Activated CD8-positive, alpha-beta memory T cell treated with anti-CD3 and anti-CD28 coated beads for 48 hours (primary cell): ENCODE measurements around the gene SYAP1.
A peak's percentile ranks its signal among the peaks of the same experiment; 100 is the strongest.
"Not testable (repeated sequence)": the region's sequence is repeated elsewhere in the genome, so short reads cannot be mapped to it uniquely, and the experiment has no call there.

Source experiments
- DNase-seq, 3 experiments: peaks; one replicate each; pipeline ENCODE4 v3.0.0-alpha.2; 2020; ENCODE audit warnings: low read depth in 2 of 3, low spot score in 2 of 3

The SYAP1 gene, protein sequence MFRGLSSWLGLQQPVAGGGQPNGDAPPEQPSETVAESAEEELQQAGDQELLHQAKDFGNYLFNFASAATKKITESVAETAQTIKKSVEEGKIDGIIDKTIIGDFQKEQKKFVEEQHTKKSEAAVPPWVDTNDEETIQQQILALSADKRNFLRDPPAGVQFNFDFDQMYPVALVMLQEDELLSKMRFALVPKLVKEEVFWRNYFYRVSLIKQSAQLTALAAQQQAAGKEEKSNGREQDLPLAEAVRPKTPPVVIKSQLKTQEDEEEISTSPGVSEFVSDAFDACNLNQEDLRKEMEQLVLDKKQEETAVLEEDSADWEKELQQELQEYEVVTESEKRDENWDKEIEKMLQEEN

DNA sequence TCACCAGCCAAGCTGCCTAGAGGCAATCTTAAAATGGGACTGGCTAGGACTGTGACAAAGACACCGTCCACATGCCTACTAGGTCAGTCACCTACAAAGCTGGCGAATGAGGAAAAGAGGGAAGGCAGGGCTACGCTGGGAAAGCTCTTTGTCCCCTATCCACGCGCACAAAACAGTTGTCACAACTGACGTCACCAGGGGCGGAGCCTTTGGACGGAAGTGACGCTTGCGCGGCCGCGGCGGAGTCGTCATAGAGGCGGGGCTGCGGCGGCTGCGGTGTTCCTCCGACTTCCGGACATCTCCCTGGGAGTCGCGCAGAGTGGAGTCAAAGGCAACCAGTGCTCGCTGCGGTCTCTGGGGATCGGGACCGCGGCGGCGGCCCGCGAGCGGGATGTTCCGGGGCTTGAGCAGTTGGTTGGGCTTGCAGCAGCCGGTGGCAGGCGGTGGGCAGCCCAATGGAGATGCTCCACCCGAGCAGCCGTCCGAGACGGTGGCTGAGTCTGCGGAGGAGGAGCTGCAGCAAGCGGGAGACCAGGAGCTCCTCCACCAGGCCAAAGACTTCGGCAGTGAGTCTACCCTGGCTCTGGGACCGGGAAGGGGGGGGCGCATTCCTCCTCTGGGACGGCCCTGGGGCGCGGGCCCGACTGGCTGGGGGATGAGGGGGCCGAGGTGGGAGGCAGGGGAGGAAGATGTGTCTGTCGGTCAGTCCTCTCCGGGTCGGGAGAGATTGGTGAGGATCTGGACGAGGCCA, at the start of gene SYAP1:
SYAP1 (plus strand) TSS at position 279 of the 751 bp plus-strand sequence; CDS start at position 392, 113 bp downstream.
- DNase-seq, result peak; percentile 85 to 96 (median 94)

DNA sequence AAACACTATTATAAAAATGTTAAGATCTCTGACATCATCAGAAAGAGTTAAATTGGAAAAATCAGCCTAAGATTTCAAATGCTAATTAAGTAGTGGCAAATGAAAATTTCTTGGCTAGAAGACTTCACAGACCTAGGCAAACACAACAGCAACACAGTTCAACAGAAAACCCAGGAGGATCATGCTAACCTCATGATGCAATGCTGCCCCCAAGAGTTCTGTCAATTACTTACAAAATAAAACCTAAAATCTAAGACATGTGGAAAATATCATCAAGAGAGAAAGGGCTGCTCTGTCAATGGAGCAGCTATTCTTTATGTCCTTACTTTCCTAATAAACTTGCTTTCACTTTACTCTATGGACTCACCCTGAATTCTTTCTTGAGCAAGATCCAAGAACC, 48.4 kb upstream of the SYAP1 start:
- no peak for DNase-seq

DNA sequence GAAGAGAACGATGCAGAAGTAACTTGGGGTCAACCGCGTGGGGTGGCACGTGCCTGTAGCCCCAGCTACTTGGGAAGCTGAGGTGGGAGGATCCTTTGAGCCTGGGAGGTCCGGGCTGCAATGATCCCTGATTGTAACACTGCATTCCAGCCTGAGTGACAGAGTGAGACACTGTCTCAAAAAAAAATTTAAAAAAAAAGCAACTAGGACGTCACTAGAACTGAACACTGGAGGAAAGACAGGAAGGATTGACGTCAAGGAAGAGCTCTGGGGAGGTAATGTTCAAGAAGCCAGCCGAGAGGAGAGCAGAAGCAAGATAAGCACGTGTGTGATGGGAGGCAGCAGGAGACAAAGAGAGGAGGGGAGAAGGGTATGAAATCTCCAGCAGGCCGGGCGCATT, 40.7 kb upstream of the SYAP1 start:
- no peak for DNase-seq

DNA sequence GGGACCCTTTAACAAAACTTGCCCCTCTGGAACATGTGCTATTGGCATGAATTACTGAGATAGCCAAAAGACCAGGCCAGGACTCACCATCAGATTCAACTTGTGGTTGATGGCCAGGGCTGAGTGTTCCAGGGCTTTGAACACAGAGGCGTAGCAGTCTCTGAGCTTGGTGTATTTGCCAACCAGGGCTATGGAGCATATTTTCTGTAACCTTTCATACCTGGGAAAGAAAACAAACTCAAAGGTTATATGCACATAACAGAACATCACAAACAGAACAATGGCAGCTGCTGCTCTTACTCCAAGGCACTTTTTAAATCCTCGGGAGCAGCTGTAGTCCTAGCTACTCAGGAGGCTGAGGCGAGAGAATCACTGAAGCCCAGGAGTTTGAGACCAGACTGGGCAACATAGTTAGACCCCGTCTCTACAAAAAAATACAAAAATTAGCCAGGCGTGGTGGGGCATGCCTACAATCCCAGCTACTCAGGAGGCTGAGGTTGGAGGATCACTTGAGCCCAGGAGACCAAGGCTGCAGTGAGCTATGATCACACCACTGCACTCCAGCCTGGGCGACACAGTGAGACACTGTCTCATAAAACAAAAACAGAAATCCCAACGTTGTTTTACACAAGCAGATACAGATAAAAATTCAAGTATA, 36.3 kb upstream of the SYAP1 start:
- DNase-seq, result no peak

- DNase-seq, result no peak
These were observed 31.9 kb upstream of the SYAP1 start for GRCh38 chrX:16687514-16687913.

- DNase-seq, result peak in 1 of 3 experiments; percentile 57
These were observed 24.2 kb upstream of the SYAP1 start for GRCh38 chrX:16695079-16695676.

- no peak for DNase-seq
These were observed 22.5 kb upstream of the SYAP1 start for GRCh38 chrX:16696956-16697355.

DNA sequence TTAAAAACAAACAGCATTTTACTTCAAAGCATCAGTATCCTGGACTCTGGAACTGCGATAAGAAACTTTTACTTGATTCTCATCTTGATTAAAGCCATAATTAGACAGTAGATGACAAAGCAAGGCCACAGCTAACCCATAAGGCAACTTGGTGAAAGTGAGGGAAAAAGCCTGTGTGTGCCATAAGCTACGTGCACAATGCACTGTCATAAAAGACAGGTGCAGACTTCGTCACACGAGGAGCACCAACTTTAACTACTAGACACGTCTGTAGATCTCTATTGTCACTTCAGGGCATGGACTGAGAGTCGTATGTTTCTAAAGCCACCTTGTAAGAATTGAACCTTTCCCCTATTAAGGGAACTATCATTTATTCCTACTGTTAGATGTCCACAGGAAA, 20.0 kb upstream of the SYAP1 start:
- DNase-seq, result no peak

DNA sequence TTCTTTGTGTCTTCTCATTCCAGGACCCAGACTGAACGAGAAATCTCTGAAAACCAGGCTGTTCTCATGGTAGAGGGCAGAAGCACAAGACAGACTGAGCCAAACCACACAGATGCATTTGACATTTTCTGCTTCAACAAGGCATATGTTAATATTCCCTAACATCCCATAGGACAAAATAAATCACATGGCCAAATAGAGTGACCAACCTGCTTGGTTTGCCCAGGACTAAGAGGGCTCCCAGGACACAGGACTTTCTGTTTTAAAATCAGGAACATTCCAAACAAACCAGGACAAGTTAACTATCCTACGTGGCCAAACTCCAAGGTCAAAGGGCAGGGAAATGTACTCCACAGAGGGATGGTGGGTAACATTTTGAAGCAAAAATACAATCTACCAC, 18.7 kb upstream of the SYAP1 start:
- DNase-seq, result no peak

GRCh38 chrX:16702700-16703599, 16.5 kb upstream of the SYAP1 start:
- no peak for DNase-seq

DNA sequence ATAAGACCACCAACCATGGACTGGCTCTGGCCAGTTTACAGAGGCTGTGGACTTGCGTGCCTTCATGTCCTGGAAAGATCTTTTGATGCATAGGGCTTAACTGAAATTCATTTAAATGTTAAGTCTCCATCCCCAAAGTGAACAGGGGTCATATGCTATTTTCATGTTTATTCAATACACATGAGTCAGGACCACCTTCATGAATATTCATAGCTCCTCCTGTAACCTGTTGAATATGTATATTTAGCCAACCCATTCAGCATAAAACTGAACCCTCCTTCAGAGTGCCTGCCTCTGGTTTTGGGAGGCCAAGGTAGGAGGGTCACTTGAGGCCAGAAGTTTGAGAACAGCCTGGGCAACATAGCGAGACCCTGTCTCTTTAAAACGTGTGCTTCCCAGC, 14.0 kb upstream of the SYAP1 start:
- DNase-seq, result no peak

DNA sequence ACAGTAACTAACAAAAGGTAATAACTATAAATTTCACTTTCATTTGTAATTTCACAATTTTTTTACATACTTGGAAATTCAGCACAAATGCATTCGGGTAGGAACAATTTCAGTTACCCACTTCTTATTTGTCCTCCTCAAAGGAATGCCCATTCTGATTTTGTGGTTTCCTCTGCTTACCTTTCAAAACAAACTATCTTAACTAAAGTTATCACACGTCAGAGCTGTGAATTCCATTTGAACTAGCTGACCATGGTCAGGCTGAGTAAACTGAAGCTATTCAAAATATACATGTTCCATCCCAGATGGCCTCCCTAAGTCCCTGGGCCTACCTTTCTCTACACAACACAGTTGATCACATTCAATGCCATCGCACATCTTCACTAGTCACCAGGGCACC, 11.4 kb upstream of the SYAP1 start:
- no peak for DNase-seq

DNA sequence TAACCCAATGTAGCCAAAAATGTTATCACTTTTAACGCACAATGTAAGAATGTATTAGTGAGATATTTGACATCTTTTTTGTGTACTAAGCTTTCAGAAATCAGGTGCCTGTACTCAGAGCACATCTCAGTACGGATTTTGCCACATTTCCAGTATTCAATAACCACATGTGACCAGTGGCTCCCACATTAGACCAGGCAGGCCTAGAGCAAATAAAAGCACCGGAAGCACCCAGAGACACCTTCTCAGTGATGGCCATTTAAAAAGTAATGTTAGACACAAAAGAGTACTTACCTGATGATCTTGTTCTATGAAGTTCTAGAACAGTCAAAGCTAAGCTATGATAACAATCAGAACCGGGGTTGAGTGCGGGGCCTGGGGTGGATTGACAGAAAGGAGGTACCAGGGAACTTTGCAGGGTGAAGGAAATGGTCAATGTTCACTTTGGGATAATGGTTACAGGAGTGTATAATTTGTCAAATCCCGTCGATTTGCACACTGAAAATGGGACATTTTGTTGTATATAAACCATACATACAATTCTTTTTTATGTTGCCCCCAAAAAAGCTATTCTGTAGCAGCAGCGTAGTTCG, 8.1 kb upstream of the SYAP1 start:
- DNase-seq, result no peak

DNA sequence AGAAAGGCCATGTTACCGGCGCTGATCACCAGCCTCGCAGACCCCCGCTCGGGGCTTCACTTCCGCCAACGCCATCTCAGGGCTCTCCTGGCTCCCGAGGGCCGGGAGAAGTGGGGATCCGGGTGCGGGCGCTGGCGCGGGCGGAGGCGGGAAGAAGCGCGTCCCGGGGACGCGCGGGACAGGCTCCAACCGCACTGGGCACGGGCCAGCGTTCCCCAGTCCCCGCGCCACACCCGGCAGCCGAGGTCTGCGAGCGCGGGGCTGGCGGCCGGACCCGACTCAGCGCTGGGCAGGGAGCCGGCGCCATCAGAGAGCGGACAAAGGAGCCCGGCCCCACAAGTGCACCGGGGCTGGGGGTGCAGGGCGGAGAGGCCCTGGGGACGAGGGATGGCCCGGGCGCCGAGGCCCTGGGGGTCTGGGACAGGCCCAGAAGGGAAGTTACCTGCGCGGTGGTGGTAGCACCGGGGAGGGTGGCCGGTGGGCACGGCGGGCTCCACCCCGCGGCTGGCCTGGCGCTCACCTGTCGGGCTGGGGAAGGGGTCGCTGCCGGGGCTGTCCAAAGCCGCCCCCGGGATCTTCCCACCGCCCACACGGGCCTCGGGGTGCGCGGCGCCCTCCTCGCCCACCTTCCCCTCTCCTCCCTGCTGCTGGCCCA, 7.4 kb upstream of the SYAP1 start:
- no peak for DNase-seq

GRCh38 chrX:16712548-16713155, 6.8 kb upstream of the SYAP1 start, which contains the start of gene CTPS2:
Gene CTPS2, minus strand, starts transcription at chrX:16712669. Its CDS starts 9,767 bp downstream, at chrX:16702902.
- DNase-seq, result peak in 1 of 3 experiments; percentile 17

- no peak for DNase-seq
These were observed 4.9 kb upstream of the SYAP1 start for GRCh38 chrX:16714504-16714903.

DNA sequence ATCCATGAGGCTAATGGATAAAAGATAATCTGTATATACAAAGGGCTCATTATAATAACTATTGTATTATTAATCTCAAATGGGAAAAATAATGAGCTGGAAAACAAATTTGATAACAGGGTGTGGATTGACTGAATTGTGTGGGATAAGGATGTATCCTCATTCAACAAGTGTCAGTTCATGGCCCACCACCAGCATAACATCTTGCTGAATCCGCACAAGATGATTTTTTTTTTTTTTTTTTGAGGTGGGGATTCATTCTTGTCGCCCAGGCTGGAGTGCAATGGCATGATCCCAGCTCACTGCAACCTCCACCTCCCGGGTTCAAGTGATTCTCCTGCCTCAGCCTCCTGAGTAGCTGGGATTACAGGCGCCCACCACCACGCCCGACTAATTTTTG, 3.8 kb upstream of the SYAP1 start:
- DNase-seq, result not testable (repeated sequence)

DNA sequence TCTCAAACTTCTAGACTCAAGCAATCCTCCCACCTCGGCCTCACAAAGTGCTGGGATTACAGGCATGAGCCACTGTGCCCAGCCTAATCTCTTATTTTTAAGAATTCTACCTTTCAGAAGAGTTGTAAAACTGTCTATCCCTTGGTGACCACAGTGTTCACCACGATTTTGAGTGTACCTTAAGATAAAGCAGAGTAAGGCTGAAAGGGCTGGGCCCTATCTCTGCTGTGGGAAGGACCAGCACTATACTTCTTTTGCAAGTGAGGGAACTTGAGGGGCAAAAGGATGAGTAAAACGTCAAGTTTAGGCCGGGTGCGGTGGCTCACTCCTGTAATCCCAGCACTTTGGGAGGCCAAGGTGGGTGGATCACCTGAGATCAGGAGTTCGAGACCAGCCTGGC, 3.0 kb upstream of the SYAP1 start:
- DNase-seq, result not testable (repeated sequence)

GRCh38 chrX:16718824-16719333, 533 bp upstream of the SYAP1 start:
- DNase-seq, result no peak
